Epithelial cell of proximal tubule (primary cell): ENCODE measurements around the gene MARCHF10. TPM values are rescaled to one million over a fixed set of nuclear protein-coding genes. Genes with fewer than 3 reads are reported as not detected.

Experiments
- DNase-seq: peaks from one replicate; pipeline ENCODE4 v3.0.0-alpha.2; 2011; ENCODE audit warnings: low read depth
- H3K4me3 ChIP-seq: 2 replicates; pipeline ENCODE4 v1.5.1; 2011; ENCODE audit warnings: low read depth, mild to moderate bottlenecking, low read length
- CTCF ChIP-seq: conservative IDR thresholded peaks from 2 replicates; pipeline ENCODE4 v1.5.1; 2012; ENCODE audit warnings: low read depth, mild to moderate bottlenecking, low read length
- total RNA-seq: library from RNA; depleted of rRNA; stranded (reverse); fragments of >200 nt; gene quantifications from 2 replicates; pipeline ENCODE4 v1.2.3, GENCODE V29; 2015

Gene MARCHF10
- total RNA-seq, 1 donor from 2014 or later, result 4.8 TPM

- no peak overlapping the region for H3K4me3 ChIP-seq
- DNase-seq, result no peak
- no peak for TF ChIP-seq CTCF
These were observed 128.2 kb downstream of the MARCHF10 start for GRCh38 chr17:62679866-62680377.

DNA sequence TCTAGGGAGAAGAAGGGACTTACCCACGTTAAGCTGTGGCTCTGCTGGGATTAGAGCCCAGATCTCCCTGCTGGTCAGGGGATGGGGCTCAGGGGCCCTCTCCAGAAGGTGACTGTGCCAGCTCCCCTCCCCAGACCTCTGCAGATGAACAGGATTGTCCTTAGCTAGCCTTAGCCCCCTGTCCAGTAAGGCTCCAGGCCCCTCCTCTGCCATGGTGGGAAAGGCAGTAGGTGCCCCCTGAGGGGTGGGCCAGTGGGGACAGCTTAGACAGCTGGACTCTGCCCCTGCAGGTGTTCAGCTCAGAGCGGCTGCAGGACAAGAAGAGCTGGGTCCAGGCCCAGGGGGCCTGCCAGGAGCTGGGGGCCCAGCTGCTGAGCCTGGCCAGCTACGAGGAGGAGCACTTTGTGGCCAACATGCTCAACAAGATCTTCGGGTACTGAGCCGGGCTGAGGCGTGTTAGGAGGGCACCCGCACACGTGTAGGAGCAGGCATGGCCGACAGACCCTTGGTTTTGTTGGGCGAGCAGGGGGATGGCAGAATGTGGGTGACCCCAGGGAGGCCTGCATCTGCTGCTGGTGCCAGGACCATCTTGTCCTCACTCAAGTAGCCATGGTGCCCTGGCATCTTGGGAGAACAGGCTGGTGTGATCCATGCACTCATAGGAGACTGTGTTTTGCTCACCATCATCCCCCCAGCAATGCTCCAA lies 129.7 kb downstream of the MARCHF10 start:
- no peak overlapping the region for H3K4me3 ChIP-seq
- DNase-seq, result no peak
- no peak for TF ChIP-seq CTCF

DNA sequence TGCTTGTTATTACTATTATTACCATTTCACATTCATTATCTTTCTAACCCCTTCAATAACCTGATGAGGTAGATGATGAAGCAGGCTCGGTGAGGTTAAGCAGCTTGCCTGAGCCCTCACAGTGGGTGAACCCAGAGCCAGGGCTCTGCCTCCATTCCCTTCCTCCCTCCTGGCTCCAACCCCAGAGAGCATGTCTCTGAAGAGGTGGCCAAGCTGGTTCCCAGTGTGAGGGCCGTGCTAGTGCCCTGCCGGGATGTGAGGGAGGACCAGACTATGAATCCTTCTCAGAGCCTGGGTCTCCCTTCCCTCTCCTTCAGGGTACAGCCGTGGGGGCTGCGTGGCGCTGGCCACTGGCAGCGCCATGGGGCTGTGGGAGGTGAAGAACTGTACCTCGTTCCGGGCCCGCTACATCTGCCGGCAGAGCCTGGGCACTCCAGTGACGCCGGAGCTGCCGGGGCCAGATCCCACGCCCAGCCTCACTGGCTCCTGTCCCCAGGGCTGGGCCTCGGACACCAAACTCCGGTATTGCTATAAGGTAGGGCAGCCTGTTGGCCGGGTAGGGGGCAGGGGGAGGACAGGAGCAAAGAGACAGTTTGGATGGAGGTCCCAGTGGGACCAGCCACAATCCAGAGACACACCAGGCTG lies 131.0 kb downstream of the MARCHF10 start:
- no peak for TF ChIP-seq CTCF
- H3K4me3 ChIP-seq, result no peak overlapping the region
- no peak for DNase-seq

- H3K4me3 ChIP-seq, result no peak overlapping the region
- no peak for TF ChIP-seq CTCF
- DNase-seq, result no peak
These were observed 131.7 kb downstream of the MARCHF10 start for GRCh38 chr17:62676231-62676943.

GRCh38 chr17:62675701-62676100 lies 132.4 kb downstream of the MARCHF10 start:
- DNase-seq, result no peak
- H3K4me3 ChIP-seq, result no peak overlapping the region
- no peak for TF ChIP-seq CTCF

- no peak for TF ChIP-seq CTCF
- H3K4me3 ChIP-seq, result no peak overlapping the region
- no peak for DNase-seq
These were observed 132.9 kb downstream of the MARCHF10 start for GRCh38 chr17:62675260-62675659.
